Caco-2 (cell line): ENCODE data around the gene EPG5. TPM values are rescaled to one million over a fixed set of nuclear protein-coding genes. Genes with fewer than 3 reads are reported as not detected.
A peak's percentile ranks its signal among the peaks of the same experiment; 100 is the strongest.

ENCODE experiments used
- BruUV-seq: library from RNA; stranded (reverse); fragments of 400-500 nt; replicated peaks from 2 replicates; lab custom pipeline; 2021; lab: Mats Ljungman, UMichigan
- CTCF ChIA-PET: fragments of 300-600 bp; sonication (Branson Sonifier 250); formaldehyde crosslinking; loops from one replicate; lab custom pipeline; 2022; ENCODE audit warnings: antibody characterized with exemption; lab: Charles Lee
- POLR2A ChIA-PET: fragments of 300-600 bp; sonication (Branson Sonifier 250); formaldehyde crosslinking; loops from one replicate; lab custom pipeline; 2022; ENCODE audit warnings: antibody characterized with exemption; lab: Charles Lee
- DNase-seq, 2 experiments: peaks; one replicate each; pipeline versions ENCODE4 v3.0.0 to v3.0.0-alpha.2; 2020 to 2022
- H3K27me3 ChIP-seq: replicated peaks from 2 replicates; pipeline ENCODE4 v1.6.0; 2011; ENCODE audit warnings: low read length; ENCODE audit not compliant: control insufficient read depth, insufficient read depth
- H3K36me3 ChIP-seq: 2 replicates; pipeline ENCODE4 v1.5.1; 2011; ENCODE audit warnings: low read length; ENCODE audit not compliant: control insufficient read depth, insufficient read depth
- H3K4me1 ChIP-seq: fragments of 250-450 bp; sonication (Bioruptor Pico); 2 replicates; pipeline ENCODE4 v1.5.1; 2020; ENCODE audit warnings: mild to moderate bottlenecking
- H3K4me3 ChIP-seq: 2 replicates; pipeline ENCODE4 v1.5.1; 2011; ENCODE audit warnings: low read depth, mild to moderate bottlenecking, control low read depth, low read length
- H3K9me3 ChIP-seq: fragments of 250-450 bp; sonication (Bioruptor Pico); 2 replicates; pipeline ENCODE4 v1.5.1; 2020; ENCODE audit warnings: mild to moderate bottlenecking, moderate library complexity
- H3K27ac Mint-ChIP-seq: one replicate; pipeline ENCODE4 v1.8.0; 2022; ENCODE audit warnings: mixed read lengths; ENCODE audit not compliant: unreplicated experiment
- H3K27me3 Mint-ChIP-seq: one replicate; pipeline ENCODE4 v1.8.0; 2022; ENCODE audit warnings: mixed read lengths; ENCODE audit not compliant: insufficient read depth, unreplicated experiment
- H3K36me3 Mint-ChIP-seq: one replicate; pipeline ENCODE4 v1.8.0; 2022; ENCODE audit warnings: mild to moderate bottlenecking, mixed read lengths; ENCODE audit not compliant: insufficient read depth, unreplicated experiment
- H3K4me1 Mint-ChIP-seq: one replicate; pipeline ENCODE4 v1.8.0; 2022; ENCODE audit warnings: low read depth, mixed read lengths; ENCODE audit not compliant: unreplicated experiment
- H3K4me3 Mint-ChIP-seq: one replicate; pipeline ENCODE4 v1.8.0; 2022; ENCODE audit warnings: mild to moderate bottlenecking, moderate library complexity, mixed read lengths; ENCODE audit not compliant: unreplicated experiment
- H3K9me3 Mint-ChIP-seq: one replicate; pipeline ENCODE4 v1.8.0; 2022; ENCODE audit warnings: mixed read lengths; ENCODE audit not compliant: unreplicated experiment
- intact Hi-C: fragments of 100-400 bp; cut with micrococcal nuclease; formaldehyde crosslinking; loops from one replicate; pipeline ENCODE4 v1.10.0; 2022; ENCODE audit not compliant: unreplicated experiment
- total RNA-seq: library from RNA; stranded (reverse); gene quantifications from 2 replicates; pipeline ENCODE4 v1.2.3, GENCODE V29; 2022
- TF ChIP-seq, protein P1 (sequence below), 2 experiments: fragments of 200-600 bp in 1 of 2; IDR thresholded peaks; 1 replicate in 1 of 2; 2 replicates in 1 of 2; pipeline versions ENCODE4 v1.5.1 to v1.8.0; 2011 to 2022; ENCODE audit warnings: antibody characterized with exemption in 1 of 2, control low read depth in 1 of 2, inconsistent platforms in 1 of 2, low read depth in 1 of 2, low read length in 1 of 2, mild to moderate bottlenecking in 1 of 2, moderate library complexity in 1 of 2; ENCODE audit not compliant: insufficient read depth in 1 of 2, severe bottlenecking in 1 of 2, unreplicated experiment in 1 of 2

Gene EPG5
- total RNA-seq, 1 experiment from 2014 or later = 12.0 TPM

DNA sequence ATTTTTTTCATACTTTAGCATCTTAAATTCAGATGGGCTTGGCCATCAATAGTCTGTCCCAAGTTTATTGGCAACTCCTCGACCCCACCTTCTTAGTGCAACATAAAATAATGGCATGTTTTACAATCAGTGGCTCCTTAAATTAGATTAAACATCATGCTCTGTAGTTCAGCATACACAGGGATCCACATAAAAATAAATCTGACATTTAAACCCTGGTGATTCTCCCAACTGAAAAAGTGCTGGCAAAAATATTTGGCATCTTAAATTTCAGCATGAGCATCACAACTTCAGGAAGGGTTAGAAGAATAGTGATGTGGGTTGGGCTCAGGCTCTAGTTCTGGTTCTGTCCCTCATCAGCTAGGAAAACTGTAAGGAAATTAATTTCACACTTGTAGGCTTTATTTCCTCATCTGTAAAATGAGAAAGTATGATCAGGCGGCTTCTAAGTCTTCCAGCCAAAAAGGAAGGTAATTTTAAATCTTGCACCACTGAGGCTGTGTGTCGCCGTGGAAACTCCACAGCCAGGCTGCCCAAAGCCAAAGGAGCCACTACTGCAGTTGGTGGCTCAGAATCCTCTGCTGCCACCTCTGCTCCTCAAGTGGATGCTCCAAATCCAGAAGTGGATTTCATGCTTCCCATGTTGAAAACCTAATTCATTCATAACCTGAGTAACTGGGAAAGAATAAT lies 17.6 kb upstream of the EPG5 start:
- TF ChIP-seq, protein P1, sequence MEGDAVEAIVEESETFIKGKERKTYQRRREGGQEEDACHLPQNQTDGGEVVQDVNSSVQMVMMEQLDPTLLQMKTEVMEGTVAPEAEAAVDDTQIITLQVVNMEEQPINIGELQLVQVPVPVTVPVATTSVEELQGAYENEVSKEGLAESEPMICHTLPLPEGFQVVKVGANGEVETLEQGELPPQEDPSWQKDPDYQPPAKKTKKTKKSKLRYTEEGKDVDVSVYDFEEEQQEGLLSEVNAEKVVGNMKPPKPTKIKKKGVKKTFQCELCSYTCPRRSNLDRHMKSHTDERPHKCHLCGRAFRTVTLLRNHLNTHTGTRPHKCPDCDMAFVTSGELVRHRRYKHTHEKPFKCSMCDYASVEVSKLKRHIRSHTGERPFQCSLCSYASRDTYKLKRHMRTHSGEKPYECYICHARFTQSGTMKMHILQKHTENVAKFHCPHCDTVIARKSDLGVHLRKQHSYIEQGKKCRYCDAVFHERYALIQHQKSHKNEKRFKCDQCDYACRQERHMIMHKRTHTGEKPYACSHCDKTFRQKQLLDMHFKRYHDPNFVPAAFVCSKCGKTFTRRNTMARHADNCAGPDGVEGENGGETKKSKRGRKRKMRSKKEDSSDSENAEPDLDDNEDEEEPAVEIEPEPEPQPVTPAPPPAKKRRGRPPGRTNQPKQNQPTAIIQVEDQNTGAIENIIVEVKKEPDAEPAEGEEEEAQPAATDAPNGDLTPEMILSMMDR (IDR thresholded peaks at IDR 0.05; ENCODE audit: insufficient read depth in 1 of 2, low read depth in 1 of 2, low read length in 1 of 2, severe bottlenecking in 1 of 2, unreplicated experiment in 1 of 2) = no peak
- Histone ChIP-seq H3K9me3 (no peaks in the 10 kb centered on the region), H3K4me1 (peaks cover 12% of the 10 kb centered on the region), H3K36me3 (no peaks in the 10 kb centered on the region), H3K4me3 (no peak overlapping the region), H3K27me3 (no peaks in the 10 kb centered on the region)
- intact Hi-C loops = no loop called here
- Mint-ChIP-seq H3K27ac (no peak overlapping the region), H3K4me1 (no peaks in the 10 kb centered on the region), H3K4me3 (no peak overlapping the region), H3K27me3 (no peaks in the 10 kb centered on the region), H3K9me3 (no peaks in the 10 kb centered on the region), H3K36me3 (peaks cover 11% of the 10 kb centered on the region)
- BruUV-seq = TSS peak; percentile 29
- DNase-seq = no peak
- ChIA-PET POLR2A (no interaction called here), CTCF (no interaction called here)

DNA sequence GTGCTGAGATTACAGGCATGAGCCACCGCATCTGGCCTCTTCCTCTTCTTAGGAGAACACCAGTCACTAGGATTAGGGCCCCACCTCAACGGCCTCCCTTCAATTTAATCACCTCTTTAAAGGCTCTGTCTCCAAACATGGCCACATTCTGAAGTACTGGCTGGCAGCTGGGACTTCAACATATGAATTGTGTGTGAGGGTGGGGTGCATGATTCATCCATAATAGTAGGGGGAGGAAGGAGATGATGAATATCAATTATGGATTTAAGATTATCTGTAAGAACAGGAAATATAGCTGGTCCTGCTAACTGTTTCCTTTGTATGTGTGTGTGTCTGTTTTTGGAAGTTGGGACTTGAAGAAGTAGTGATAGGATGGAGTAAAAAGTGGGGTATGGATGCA lies 14.7 kb upstream of the EPG5 start:
- no peak overlapping the region for H3K27ac Mint-ChIP-seq
- TF ChIP-seq, protein P1 (IDR thresholded peaks at IDR 0.05; ENCODE audit: insufficient read depth in 1 of 2, low read depth in 1 of 2, low read length in 1 of 2, severe bottlenecking in 1 of 2, unreplicated experiment in 1 of 2) = no peak
- Histone ChIP-seq H3K9me3 (no peaks in the 10 kb centered on the region), H3K36me3 (no peaks in the 10 kb centered on the region), H3K4me1 (peaks cover 14% of the 10 kb centered on the region), H3K27me3 (no peaks in the 10 kb centered on the region), H3K4me3 (no peak overlapping the region)
- intact Hi-C loops = loop anchor here (2.0 kb wide), 1 partner anchor 91 kb away; the partner anchor contains the start of gene PSTPIP2
- no peak for DNase-seq
- H3K4me1 Mint-ChIP-seq = no peaks in the 10 kb centered on the region
- H3K27me3 Mint-ChIP-seq = no peaks in the 10 kb centered on the region
- H3K36me3 Mint-ChIP-seq = peaks cover 5% of the 10 kb centered on the region
- ChIA-PET CTCF (interaction anchor here (0.7 kb wide), 1 partner anchor 154 kb away, joined by 5 read pairs; no protein-coding TSS in a partner anchor), POLR2A (no interaction called here)
- H3K9me3 Mint-ChIP-seq = no peaks in the 10 kb centered on the region
- H3K4me3 Mint-ChIP-seq = no peak overlapping the region
- BruUV-seq = no TSS peak

DNA sequence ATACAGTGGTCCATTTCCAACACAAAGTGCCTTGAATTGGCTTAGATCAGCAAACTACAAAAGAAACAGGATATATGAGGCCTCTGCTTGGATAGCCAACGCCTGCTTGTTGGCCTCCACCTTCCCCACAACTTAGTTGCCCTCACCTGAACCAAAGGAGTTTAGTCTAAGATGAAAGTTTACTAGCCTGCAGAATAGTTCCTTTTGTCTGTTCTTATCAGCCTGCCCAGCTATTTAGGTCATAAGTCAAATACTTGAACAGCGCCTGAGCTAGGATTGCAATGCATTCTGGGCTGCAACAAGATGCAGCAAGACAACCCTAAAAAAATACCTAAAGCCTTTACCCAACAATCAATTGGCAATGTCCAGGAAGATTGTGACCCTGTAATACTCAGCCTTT lies 13.1 kb upstream of the EPG5 start:
- ChIA-PET POLR2A (no interaction called here), CTCF (no interaction called here)
- TF ChIP-seq, protein P1 (IDR thresholded peaks at IDR 0.05; ENCODE audit: insufficient read depth in 1 of 2, low read depth in 1 of 2, low read length in 1 of 2, severe bottlenecking in 1 of 2, unreplicated experiment in 1 of 2) = no peak
- H3K4me1 Mint-ChIP-seq = no peaks in the 10 kb centered on the region
- Histone ChIP-seq H3K4me3 (no peak overlapping the region), H3K4me1 (peaks cover 14% of the 10 kb centered on the region), H3K9me3 (no peaks in the 10 kb centered on the region), H3K27me3 (no peaks in the 10 kb centered on the region), H3K36me3 (no peaks in the 10 kb centered on the region)
- no peaks in the 10 kb centered on the region for H3K9me3 Mint-ChIP-seq
- no TSS peak for BruUV-seq
- no peak overlapping the region for H3K4me3 Mint-ChIP-seq
- no peak overlapping the region for H3K27ac Mint-ChIP-seq
- no peaks in the 10 kb centered on the region for H3K27me3 Mint-ChIP-seq
- peak; percentile 41 to 54 for DNase-seq
- intact Hi-C loops = loop anchor here (2.0 kb wide), 1 partner anchor 93 kb away; the partner anchor contains the start of gene PSTPIP2
- H3K36me3 Mint-ChIP-seq = peaks cover 5% of the 10 kb centered on the region
